ENCODE measurements around the gene LRRC4C. TPM values are rescaled to one million over a fixed set of nuclear protein-coding genes. Genes with fewer than 3 reads are reported as not detected.

The LRRC4C gene
- total RNA-seq, 1 donor = 0.27 TPM

DNA sequence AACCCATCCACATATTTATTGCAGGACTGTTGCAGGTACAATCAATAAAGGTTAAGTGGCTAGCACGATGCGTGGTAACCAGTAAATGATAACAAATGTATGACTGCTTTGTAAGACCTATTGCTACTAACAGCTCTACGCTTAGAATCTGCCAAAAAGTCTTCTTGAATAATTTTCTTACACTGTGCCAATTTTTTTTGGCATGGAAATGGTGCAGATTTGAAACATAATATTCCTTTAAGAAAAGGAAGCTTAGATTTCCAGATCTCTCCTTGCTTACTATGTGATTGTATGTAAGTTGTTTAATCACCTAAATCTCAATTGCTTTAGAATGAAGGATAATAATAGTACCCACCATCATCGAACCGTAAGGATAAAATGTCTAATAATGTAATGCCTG is 192.0 kb downstream of the LRRC4C start:
- H3K4me3 ChIP-seq (ENCODE audit: low read depth, low read length) = no peak overlapping the region
- TF ChIP-seq, protein P1, sequence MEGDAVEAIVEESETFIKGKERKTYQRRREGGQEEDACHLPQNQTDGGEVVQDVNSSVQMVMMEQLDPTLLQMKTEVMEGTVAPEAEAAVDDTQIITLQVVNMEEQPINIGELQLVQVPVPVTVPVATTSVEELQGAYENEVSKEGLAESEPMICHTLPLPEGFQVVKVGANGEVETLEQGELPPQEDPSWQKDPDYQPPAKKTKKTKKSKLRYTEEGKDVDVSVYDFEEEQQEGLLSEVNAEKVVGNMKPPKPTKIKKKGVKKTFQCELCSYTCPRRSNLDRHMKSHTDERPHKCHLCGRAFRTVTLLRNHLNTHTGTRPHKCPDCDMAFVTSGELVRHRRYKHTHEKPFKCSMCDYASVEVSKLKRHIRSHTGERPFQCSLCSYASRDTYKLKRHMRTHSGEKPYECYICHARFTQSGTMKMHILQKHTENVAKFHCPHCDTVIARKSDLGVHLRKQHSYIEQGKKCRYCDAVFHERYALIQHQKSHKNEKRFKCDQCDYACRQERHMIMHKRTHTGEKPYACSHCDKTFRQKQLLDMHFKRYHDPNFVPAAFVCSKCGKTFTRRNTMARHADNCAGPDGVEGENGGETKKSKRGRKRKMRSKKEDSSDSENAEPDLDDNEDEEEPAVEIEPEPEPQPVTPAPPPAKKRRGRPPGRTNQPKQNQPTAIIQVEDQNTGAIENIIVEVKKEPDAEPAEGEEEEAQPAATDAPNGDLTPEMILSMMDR (IDR thresholded peaks at IDR 0.05; ENCODE audit: insufficient read depth, low read length) = no peak
- DNase-seq (ENCODE audit: low read depth) = no peak

DNA sequence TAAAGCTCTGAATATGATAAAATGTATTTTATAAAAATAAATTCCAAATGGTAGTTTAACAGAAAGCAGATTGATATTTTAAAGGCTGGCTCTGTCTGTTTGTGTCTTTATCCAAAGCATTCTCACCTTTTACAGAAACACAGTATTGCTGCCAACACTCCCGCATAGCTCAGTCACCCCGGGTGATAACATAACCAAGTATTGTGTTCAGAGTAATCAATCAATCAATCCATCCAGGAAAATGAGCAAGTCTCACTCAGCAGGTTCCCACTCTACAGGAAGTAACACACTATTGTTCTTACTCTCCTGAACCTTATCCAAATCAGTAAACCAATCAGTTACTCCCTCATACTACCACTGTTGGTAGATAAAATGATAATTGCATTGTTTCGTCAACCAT is 203.4 kb downstream of the LRRC4C start:
- TF ChIP-seq, protein P1 (IDR thresholded peaks at IDR 0.05; ENCODE audit: insufficient read depth, low read length) = no peak

DNA sequence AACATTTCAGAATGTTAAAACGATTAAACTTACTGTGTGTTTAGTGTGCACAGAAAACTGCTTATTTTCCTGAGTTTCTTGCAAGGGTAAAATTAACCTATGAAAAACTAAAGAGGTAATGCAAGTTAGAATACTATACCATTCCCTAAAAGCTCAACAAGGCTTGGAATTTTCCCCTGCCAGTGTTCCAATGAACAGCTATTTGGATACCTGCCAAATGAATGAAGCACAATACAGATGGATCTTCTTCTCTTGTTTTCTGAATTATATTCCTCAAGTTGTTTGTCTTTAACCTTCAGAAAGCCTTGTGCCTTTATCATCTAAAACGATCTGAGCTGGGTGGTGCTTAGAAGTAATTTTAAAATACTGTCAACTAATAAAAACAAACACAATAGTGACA is 204.5 kb downstream of the LRRC4C start:
- DNase-seq (ENCODE audit: low read depth) = no peak
- H3K4me3 ChIP-seq (ENCODE audit: low read depth, low read length) = no peak overlapping the region
- TF ChIP-seq, protein P1 (IDR thresholded peaks at IDR 0.05; ENCODE audit: insufficient read depth, low read length) = no peak

More for the DNA sequence above, 203.4 kb downstream of the LRRC4C start:
- DNase-seq (ENCODE audit: low read depth) = no peak
- H3K4me3 ChIP-seq (ENCODE audit: low read depth, low read length) = no peak overlapping the region

DNA sequence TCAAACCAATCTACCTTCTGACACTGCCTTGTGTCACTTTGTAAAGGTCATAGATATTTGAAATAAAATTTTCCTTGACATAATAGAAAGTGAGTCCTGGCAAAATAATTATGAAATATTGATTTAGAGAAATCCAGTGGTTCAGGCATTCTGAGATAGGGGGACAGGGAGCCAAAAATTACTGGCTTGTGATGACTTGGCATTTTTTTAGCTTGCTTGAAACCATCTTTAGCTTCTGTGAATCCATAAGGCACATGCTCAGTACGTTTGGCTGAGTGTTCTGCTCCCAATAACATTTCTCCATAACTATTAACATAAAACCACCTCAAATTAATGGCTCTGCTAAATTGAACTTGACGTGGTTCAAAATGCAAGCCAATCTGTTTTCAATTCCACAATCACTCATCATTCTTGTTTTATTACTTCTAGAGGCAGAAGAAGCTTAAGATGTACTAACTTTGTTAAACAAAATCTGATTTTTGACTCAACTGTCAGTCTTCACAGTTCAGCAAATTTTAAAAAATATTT is 209.0 kb downstream of the LRRC4C start:
- TF ChIP-seq, protein P1 (IDR thresholded peaks at IDR 0.05; ENCODE audit: insufficient read depth, low read length) = no peak
- no peak for DNase-seq (ENCODE audit: low read depth)
- no peak overlapping the region for H3K4me3 ChIP-seq (ENCODE audit: low read depth, low read length)

DNA sequence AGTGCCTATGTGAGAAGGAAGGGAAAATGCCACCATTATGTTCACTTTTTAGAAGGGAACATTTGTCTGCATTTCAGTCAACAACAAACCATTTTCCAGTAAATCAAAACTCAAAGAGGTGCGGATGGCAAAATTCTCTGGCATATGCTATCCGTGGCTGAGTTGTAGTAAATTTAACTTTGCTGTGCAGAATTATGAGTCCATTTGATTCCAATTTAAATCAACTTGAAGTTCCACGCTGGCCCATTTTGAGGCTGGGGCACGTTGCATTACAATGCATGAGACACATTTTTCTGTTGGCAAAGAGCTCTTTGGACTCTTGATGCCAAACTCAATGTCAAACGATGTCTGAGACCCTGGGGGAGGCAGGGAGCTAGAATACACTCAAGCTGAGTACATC is 211.8 kb downstream of the LRRC4C start:
- TF ChIP-seq, protein P1 (IDR thresholded peaks at IDR 0.05; ENCODE audit: insufficient read depth, low read length) = no peak
- no peak for DNase-seq (ENCODE audit: low read depth)
- no peak overlapping the region for H3K4me3 ChIP-seq (ENCODE audit: low read depth, low read length)

DNA sequence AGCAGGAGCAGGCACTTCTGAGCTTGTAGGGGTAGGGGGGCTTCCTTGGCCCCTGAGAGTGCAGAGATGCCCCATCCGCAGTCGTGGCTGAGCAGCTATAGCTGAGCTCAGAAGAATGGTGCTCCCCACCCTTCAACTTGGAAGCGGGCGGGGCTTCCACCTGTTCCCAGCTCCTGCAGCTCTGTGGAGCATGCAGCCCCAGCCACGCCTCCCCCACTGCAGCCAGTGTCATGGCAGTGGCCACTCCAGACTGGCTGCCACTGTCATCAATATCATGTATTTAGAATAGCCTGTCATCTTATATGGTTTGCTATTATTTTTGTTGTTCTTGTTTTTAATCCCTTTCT is 213.1 kb downstream of the LRRC4C start:
- TF ChIP-seq, protein P1 (IDR thresholded peaks at IDR 0.05; ENCODE audit: insufficient read depth, low read length) = no peak
- no peak overlapping the region for H3K4me3 ChIP-seq (ENCODE audit: low read depth, low read length)
- no peak for DNase-seq (ENCODE audit: low read depth)

DNA sequence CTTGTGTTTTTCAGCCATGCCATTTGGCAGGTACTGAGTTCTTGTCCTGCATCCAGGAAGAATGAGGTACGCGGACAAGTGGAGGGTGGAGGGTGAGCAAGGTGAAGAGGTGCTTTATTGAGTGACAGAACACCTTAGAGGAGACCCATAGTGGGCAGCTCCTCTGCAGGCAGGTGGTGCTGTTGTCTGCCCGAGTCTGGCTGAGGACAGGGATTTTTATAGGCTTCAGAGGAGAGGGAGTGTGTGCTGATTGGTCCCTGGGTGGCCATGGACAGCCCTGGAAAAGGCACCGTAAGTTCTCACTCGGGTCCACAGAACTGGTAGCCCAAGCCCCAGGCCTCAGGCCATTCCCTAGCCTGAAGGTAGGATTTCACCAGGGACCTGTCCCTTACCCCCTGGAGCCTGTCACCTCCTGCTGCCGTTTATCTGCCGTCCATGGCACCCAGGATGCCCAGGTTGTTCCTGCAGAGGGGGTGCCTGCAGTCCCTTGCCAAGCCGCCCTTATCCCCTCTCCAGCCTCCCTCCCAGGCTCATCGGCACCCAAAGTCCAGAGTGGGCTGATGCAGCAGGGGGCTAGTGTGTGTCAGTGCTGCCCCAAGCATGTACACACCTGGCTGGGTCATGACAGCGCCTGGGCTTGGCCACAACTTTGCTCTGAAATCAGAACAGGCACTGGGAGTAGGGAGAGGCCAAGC is 213.6 kb downstream of the LRRC4C start:
- no peak for DNase-seq (ENCODE audit: low read depth)
- H3K4me3 ChIP-seq (ENCODE audit: low read depth, low read length) = no peak overlapping the region
- TF ChIP-seq, protein P1 (IDR thresholded peaks at IDR 0.05; ENCODE audit: insufficient read depth, low read length) = no peak
